ENCODE data around the gene SP5.
"Not testable (repeated sequence)": the region's sequence is repeated elsewhere in the genome, so short reads cannot be mapped to it uniquely, and the experiment has no call there.

The SP5 gene

GRCh38 chr2:170739048-170739447 lies 23.9 kb downstream of the SP5 start:
- no peak for DNase-seq (ENCODE audit: low read depth)

GRCh38 chr2:170739507-170740046 lies 24.4 kb downstream of the SP5 start:
- DNase-seq (ENCODE audit: low read depth) = no peak

GRCh38 chr2:170740660-170741059 lies 25.5 kb downstream of the SP5 start:
- DNase-seq (ENCODE audit: low read depth) = no peak

DNA sequence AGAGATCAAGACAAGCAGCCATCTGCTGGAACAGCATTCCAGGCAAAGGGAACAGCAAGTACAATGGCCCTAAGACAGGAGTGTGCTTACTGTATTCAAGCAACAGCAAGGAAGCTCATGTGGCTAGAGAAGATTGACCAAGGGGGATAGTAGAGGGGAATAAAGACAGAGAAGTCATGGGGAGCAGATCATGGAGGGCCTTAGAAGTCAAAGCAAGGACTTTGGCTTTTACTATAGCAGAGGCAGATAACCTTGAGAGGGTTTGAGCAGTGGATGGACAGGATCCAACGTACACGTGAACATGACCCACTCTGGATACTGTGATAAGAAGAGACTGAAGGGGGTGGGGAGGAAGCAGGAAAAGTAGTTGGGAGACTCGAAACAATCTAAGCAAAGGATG lies 26.9 kb downstream of the SP5 start:
- no peak for DNase-seq (ENCODE audit: low read depth)

DNA sequence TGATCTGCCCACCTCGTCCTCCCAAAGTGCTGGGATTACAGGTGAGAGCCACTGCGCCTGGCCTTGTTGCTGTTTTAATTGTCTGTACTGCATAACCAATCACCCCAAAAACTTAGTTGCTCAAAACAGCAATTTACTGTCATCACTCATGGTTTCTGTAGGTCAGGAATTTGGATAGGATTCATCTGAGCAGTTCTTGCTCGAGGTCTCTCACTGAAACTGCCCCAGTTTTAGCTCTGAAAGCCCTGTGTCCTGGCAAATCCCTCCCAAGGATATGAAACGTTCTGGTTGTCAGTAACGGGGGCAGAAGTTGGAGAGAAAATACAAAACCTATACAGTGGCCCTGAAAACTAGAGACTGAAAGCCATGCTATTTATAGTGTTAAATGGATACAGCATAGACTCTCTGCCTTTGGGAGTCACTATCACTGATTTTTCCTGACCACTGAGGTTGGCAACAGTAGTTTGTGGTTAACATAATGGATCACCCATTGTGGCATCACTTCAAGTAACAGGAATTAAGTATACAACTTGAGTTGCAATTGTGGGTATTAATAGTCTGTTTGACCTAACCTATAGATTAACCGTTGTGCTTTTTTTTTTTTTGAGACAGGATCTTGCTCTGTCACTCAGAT lies 27.9 kb downstream of the SP5 start:
- DNase-seq (ENCODE audit: low read depth) = no peak

DNA sequence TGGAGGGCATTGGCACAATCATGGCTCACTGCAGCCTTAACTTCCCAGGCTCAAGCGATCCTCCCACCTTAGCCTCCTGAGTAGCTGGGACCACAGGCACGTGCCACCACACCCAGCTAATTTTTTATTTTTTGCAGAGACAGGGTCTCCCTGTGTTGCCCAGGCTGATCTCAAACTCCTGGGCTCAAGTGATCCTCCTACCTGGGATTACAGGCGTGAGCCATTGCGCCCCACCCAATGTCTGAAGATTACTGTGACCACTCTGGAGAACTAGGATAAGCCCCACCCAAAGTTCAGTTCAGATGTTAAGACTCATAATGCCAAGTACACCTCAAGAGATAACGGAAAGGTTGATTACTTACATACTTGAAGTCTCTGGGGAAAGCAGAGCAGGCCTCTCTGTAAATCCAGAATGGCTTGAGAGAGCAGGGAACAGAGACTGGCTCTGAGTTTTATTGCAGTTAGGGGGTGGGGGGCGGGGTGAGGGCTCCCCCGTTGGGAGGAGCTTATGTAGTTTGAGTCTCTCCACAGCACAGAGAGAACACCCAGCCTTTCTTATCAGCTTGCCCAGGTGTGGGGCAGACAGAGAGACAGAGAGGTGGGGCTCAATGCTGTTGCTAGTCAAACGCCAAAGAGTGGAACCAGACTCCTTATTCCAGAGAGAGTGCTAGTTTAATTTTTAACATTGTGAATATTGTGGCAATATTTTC lies 28.5 kb downstream of the SP5 start:
- no peak for DNase-seq (ENCODE audit: low read depth)

DNA sequence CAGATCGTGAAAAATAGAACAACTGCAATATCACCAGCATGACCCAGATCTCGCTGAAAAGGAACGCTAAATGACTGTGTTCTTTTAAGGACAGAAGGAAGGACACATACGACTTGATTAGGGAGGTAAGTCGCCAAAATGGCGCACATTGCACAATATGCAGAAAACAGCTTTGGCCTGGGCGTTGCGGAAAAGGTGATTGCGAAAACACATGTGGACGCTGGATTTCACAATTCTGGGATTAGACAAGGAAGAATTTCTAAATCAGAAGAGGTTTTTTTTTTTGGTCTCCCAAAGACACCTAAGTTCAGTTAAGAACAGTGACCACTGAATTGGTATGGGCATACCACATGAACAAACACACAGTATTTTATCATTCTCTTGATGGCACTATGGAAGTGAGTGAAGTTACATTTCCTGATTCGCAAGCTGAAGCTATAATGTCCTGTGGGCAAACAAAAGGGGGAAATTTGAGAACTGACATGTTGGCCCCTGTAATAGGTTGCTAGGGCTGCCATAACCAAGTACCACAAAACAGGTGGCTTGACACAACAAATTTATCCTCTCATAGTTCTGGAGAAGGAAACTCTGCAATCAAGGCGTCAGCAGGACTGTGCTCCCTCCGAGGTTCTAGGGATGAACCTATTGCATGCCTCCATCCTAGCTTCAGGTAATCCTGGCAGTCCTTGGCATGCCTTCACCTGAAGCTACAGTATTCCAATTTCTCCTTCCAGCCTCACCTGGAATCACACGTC lies 29.3 kb downstream of the SP5 start:
- no peak for DNase-seq (ENCODE audit: low read depth)

- no peak for DNase-seq (ENCODE audit: low read depth)
Measured at GRCh38 chr2:170745305-170745704, 30.2 kb downstream of the SP5 start.

DNA sequence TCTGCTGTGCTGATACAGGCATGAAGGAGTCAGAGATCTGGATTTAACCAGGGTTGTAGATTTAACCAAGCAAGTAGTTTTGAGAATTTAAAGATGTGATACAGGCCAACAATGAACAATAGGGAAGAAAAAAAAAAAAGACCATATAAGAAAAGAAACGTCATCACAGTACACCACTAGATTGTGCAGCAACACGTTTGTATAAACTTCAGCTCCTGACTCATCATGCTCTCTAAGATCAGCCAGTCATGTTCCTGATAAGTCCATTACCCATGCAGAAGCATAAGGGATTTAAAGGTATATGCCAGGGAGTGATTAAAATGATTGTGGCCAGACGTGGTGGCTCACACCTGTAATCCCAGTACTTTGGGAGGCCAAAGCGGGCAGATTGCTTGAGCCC lies 32.8 kb downstream of the SP5 start:
- DNase-seq (ENCODE audit: low read depth) = no peak

DNA sequence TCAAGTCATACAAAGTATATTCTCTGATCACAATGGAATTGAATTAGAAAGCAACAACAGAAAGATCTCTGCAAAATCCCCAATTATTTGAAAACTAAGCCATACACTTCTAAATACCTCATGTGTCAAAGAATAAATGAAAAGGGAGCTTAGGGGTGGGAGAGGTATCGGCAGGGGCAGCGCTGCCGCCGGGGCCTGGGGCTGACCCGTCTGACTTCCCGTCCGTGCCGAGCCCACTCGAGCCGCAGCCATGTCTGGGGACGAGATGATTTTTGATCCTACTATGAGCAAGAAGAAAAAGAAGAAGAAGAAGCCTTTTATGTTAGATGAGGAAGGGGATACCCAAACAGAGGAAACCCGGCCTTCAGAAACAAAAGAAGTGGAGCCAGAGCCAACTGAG lies 36.4 kb downstream of the SP5 start:
- DNase-seq (ENCODE audit: low read depth) = not testable (repeated sequence)

DNA sequence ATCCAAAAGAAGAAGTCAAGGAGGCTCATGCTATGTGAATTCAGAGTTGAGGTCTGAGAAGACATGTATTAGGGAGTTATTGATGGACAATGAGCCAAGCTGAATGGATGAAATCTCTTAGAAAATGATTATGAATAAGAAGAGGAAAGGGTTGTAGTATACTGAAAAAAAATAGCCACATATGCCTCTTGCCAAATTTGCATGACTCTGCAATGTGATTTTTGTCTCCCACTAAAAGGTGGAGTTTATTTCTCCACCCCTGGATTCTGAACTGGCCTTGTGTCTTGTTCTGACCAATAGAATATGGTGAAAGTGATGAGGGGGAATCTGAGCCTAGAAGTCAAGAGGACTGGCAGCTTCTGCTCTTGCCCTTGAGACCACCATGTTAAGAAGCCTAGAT lies 46.4 kb downstream of the SP5 start:
- DNase-seq (ENCODE audit: low read depth) = no peak

DNA sequence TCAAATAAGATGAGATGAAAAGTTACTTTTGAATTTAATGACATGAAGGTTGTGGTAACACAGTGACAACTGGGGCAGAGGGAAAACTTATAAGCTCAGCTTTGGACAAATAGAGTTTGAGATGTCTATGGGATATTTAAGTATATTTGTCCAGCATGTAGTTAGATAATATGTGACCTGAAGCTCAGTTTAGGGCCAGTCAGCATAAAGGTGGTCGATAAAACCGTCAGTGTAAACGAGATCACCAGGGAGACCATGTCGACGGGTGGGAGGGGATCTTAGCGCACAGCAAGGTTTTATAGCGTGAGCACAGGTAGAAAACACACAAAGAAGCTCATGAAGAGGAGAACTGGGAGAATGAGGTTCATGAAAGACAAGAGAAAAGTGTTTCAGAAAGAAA lies 47.6 kb downstream of the SP5 start:
- DNase-seq (ENCODE audit: low read depth) = no peak

DNA sequence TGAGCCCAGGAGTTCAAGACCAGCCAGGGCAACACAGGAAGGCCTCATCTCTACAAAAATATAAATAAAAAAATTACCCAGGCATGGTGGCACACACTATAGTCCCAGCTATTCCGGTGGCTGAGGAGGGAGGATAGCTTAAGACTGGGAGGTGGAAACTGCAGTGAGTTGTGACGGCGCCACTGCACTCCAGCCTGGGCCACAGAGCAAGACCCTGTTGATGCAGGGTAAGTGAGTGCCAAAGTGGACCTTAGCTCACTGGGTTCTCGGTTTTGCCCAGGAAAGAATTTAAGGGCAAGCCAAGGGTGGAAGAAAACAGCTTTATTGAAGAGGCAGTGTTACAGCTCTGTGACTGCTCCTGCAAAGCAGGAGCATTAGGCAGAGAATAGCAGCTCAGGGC lies 48.1 kb downstream of the SP5 start:
- DNase-seq (ENCODE audit: low read depth) = no peak

- no peak for DNase-seq (ENCODE audit: low read depth)
Measured at GRCh38 chr2:170764880-170765261, 49.7 kb downstream of the SP5 start.

DNA sequence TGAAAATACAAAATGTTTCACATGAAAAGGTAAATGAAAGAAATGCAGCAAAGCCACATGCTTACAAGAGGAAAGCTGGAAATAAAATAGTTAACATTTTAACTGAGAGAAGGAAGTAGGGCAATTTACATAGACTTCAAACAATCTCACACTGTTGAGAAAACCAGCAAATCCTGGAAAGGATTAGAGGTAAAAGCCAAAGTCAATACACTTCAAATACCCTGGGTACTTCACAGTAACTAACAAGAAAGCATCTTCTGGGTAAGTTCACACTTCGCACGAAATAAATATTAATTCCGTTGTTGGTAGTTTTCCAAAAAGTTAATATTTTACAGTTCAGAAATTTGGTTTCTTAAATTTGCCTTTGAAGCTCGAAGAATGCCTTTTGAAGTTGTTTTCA lies 51.6 kb downstream of the SP5 start:
- no peak for DNase-seq (ENCODE audit: low read depth)

Data from stimulated activated CD8-positive, alpha-beta memory T cell treated with anti-CD3 and anti-CD28 coated beads, Interleukin-12 subunit alpha, Interleukin-12 subunit beta, amount 100 ng/mL, for 4 hours (primary cell).